Left ventricle myocardium superior (tissue), 1 donor: Measurements from ENCODE around the gene FGD6. TPM values are rescaled to one million over a fixed set of nuclear protein-coding genes. Genes with fewer than 3 reads are reported as not detected.
"Not testable (repeated sequence)": the region's sequence is repeated elsewhere in the genome, so short reads cannot be mapped to it uniquely, and the experiment has no call there.

Experiments
- ATAC-seq: fragments of 200-7000 bp; cut with Tn5 transposase; one replicate; pipeline ENCODE4 v1.9.1; 2020; ENCODE audit warnings: mild to moderate bottlenecking, moderate library complexity
- DNase-seq: peaks from one replicate; pipeline ENCODE4 v3.0.0-alpha.2; 2020
- intact Hi-C: fragments of 100-400 bp; cut with micrococcal nuclease; formaldehyde crosslinking; loops from one replicate; pipeline ENCODE4 v1.11.0; 2022
- long read RNA-seq: library from polyadenylated mRNA; unstranded; transcript quantifications from one replicate; pipeline ENCODE4 v2.0.0, GENCODE V29; 2021
- total RNA-seq: library from RNA; stranded (reverse); fragmentation: NEBNext Ultra II Directional; extraction: Animal tissue kit (Norgen Biotek cat#: 25700); gene quantifications from one replicate; pipeline ENCODE4 v1.2.1, GENCODE V29; 2021
- donor health status: DM: no; HTN: yes; CAD: no; lungs with severe emphysema.

Gene FGD6
- 23.5 TPM for total RNA-seq
- long read RNA-seq, full-length matches to known transcripts = 4 of 17 reads
- long read RNA-seq, partial matches to known transcripts = 10 of 17 reads
- long read RNA-seq, other reads (novel, unspliced or antisense) = 3 of 17 reads

DNA sequence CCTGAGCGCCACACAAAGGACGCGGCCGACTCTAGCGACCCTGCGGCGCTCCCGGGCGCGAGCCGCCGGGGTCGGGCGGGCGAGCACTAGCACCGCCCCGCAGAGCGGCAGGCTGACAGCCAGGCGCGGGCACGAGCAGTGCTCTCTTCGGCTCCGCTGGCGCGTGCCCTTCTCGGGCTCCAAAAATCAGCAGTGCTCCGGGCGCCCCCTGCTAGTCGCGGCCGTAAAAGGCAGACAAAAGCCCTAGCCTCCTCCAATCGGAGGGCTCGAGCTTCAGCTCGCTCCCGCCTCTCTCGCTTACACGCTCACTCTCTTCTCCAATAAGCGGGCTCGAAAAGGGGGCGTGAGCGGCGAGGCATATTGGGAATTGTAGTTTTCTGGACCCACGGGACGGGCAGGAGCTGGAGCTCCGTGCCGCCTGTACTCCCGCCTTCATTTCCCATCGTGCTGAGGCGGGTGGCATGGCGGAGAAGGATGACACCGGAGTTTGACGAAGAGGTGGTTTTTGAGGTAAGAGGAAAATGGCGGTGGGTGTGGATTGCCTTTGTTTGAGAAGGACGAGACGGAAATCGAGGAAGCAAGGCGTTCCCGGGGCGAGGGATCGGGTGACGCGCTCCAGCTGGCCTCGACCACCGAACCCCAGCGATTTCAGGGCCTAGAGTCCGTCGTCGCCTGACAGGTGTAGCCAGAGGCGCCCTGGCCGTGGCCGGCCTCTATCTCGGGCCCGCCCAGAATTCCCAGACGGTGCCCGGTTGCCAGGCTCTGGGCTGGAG lies at the start of gene FGD6, which contains the start of gene VEZT:
Gene FGD6, minus strand, starts transcription at position 91 of the 773 bp plus-strand sequence. CDS start 227 bp downstream, outside the sequence.
Gene VEZT, plus strand, starts transcription at position 431 of the 773 bp plus-strand sequence. Its CDS starts 44 bp downstream, at position 475.
- ATAC-seq (peak; percentile 95), DNase-seq (peak; percentile 99)
- intact Hi-C loops = loop anchor here (5.0 kb wide), 1 partner anchor 100 kb away; no protein-coding TSS in a partner anchor

GRCh38 chr12:95266254-95266653 lies 49.0 kb upstream of the FGD6 start:
- DNase-seq (no peak), ATAC-seq (peak; percentile 74)
- intact Hi-C loops = no loop called here

DNA sequence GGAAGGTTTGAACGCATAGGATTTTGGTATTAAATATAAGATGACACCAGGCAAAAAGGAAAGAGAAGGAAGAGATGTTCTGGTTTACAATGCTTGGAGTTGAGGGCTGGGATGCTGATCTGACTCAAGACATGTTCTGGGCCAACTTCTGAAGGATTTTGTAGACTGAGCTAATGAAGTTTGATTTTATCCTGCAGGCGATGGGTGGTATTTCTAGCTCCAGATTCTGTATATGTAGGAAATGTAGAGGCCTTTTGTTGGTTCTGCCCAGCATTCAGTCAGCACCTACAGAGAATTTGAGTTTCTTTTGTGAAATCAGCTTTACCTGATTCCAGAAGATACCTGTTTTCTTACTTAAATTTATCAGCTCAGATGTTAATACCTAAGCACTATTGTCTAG lies 48.5 kb upstream of the FGD6 start:
- ATAC-seq = no peak
- no peak for DNase-seq
- intact Hi-C loops = no loop called here

GRCh38 chr12:95262808-95263207 lies 45.5 kb upstream of the FGD6 start:
- DNase-seq (no peak), ATAC-seq (peak; percentile 75)
- intact Hi-C loops = no loop called here

DNA sequence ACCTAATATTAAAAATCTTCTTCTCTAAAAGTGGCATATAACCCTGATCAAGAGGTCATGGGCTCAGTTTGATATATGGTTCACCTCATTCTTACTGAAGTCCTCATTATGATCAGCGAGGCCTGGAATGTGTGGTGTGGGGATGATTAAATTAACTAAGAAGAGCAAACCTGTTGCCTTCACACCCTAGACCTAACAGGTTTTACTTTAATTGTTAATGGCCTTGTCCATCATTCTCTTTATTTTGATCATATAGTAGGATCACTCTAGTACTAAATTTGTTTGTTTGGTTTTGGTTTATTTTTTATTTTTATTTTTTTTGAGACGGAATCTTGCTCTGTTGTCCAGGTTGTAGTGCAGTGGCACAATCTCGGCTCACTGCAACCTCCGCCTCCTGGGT lies 43.8 kb upstream of the FGD6 start:
- ATAC-seq = no peak
- no peak for DNase-seq
- intact Hi-C loops = no loop called here

- ATAC-seq = peak; percentile 41
- DNase-seq = no peak
- intact Hi-C loops = no loop called here
Observed at GRCh38 chr12:95259368-95259767, 42.1 kb upstream of the FGD6 start.

GRCh38 chr12:95258803-95259202 lies 41.5 kb upstream of the FGD6 start:
- no peak for ATAC-seq
- intact Hi-C loops = no loop called here
- no peak for DNase-seq

DNA sequence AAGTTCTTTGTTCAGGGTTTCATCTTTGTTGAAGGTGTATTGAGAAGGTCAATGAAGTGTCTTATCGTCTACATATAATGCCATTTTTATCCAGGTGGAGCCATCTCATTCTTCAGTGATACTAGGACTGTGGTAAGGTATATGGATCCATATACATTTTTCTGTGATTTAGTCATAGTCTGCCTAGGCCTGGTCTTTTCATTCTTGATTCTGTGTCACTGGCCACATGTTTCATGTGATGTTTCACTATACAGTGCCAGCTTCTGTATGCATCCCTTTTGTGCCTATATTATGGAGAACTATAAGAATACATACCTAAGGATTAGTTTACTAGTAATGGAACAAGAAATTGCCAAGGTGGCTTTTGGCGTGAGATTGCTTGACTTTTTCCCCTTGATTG lies 40.9 kb upstream of the FGD6 start:
- DNase-seq (no peak), ATAC-seq (no peak)
- intact Hi-C loops = no loop called here

- ATAC-seq (no peak), DNase-seq (no peak)
- intact Hi-C loops = no loop called here
Observed at GRCh38 chr12:95257541-95257940, 40.3 kb upstream of the FGD6 start.

DNA sequence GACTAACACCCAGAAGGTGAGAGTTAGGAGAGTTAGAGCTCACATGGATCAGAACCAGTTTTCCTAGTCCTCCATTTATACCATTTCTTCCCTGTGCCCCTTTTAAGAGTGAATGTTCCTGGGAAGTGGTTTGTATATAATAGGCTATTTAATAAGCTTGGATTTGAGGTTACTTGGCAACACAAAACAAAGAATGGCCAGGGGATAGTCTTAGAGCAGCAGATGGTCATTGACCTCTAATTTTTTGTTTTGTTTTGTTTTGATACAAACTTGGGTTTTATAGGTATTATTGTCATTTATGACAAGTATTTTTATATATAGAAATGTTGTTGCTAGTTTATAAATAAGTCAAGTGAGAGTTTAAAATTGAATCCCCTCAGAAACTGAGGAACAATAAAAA lies 36.1 kb upstream of the FGD6 start:
- no peak for ATAC-seq
- DNase-seq = no peak
- intact Hi-C loops = no loop called here

GRCh38 chr12:95248604-95249360 lies 31.5 kb upstream of the FGD6 start:
- ATAC-seq = no peak
- no peak for DNase-seq
- intact Hi-C loops = no loop called here

GRCh38 chr12:95248095-95248494 lies 30.8 kb upstream of the FGD6 start:
- no peak for ATAC-seq

DNA sequence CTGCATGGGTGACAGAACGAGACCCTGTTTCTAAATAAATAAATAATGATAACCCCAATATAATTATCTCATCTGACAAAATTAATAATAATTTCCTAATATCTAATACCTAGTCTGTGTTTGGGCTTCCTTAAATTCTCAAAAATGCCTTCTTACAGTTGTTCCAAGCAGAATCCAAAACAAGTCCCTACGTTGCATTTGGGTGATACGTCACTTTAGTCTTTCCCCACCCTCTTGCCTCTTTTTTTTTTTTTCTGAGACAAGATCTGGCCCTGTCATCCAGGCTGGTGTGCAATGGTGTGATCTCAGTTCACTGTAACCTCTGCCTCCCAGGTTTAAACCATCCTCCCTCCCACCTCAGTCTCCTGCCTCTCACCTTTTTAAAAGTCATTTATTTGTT lies 27.1 kb upstream of the FGD6 start:
- no peak for DNase-seq
- no peak for ATAC-seq
- intact Hi-C loops = no loop called here

More at GRCh38 chr12:95248095-95248494, 30.8 kb upstream of the FGD6 start:
- DNase-seq = no peak
- intact Hi-C loops = no loop called here

GRCh38 chr12:95243497-95244183 lies 26.4 kb upstream of the FGD6 start:
- intact Hi-C loops = no loop called here
- ATAC-seq (no peak), DNase-seq (no peak)

DNA sequence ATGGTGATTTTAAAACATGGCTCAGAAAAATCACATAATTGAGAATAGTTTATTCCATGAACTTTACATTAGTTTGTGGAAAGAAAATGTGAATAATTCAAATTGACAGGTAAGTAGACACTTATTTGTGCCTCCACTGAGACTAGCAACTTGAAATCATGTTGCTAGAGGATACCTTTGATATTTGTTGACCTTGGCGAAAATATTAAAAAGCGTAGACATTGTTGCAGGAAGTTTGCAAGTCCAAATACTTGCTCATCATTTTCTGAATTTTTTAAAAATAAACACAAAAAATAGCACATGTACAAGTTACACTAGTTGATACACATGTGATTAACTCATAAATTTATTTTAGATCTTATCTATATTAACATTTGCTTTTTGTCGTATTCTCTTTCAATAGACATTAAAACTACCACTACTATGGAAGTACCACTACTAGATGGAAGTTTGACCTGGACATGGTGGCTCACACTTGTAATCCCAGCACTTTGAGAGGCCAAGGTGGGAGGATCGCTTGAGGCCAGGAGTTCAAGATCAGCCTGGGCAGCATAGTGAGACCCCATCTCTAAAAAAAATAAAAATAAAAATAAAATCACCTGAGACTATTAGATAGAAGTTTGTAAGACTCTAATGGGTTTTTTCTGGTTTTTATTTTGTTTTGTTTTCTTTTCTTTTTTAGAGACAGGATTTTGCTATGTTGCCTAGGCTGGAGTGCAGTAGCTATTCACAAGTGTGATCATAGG lies 24.7 kb upstream of the FGD6 start:
- ATAC-seq = no peak
- no peak for DNase-seq
- intact Hi-C loops = no loop called here

- DNase-seq, ATAC-seq, intact Hi-C loops: not testable (repeated sequence)
Observed at GRCh38 chr12:95241138-95241537, 23.9 kb upstream of the FGD6 start.

- DNase-seq = no peak
- no peak for ATAC-seq
- intact Hi-C loops = no loop called here
Observed at GRCh38 chr12:95240556-95240955, 23.3 kb upstream of the FGD6 start.

- intact Hi-C loops, ATAC-seq, DNase-seq: not testable (repeated sequence)
Observed at GRCh38 chr12:95239835-95240234, 22.6 kb upstream of the FGD6 start.

DNA sequence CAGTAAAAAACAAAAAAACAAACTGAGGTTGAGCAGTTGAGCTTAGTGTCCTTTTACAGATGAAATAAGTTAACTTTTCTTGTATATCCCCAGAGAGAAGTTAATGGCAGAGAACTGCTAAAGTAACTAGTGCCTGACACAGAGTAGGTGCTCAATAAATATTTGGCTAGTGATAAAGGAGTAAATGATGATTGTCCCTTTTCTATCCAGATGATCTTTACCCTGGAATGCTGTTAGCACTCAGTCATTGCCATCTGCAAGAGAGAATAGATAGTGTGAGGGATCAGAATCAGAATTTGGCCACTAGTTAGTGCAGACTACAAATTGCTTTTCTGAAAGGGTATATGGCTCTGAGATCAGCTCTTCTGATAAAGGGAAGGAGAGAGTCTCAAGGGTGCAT lies 21.9 kb upstream of the FGD6 start:
- intact Hi-C loops = no loop called here
- no peak for DNase-seq
- ATAC-seq = no peak
